T-helper 2 cell treated with Interferon-gamma antibody and Interleukin-4, amounts not matched to agents 100 ng/mL and 5 ng/mL, for 36 hours (primary cell): Measurements from ENCODE around the gene OSBPL10. TPM values are rescaled to one million over a fixed set of nuclear protein-coding genes. Genes with fewer than 3 reads are reported as not detected.
"Not testable (repeated sequence)": the region's sequence is repeated elsewhere in the genome, so short reads cannot be mapped to it uniquely, and the experiment has no call there.

Experiments
- intact Hi-C: fragments of 100-400 bp; cut with micrococcal nuclease; formaldehyde crosslinking; loops from one replicate; pipeline ENCODE4 v1.15.1; 2023
- total RNA-seq: library from RNA; stranded (reverse); gene quantifications from 2 replicates; pipeline ENCODE4 v1.2.3, GENCODE V29; 2022

OSBPL10 gene
- total RNA-seq, 1 donor from 2014 or later: 2.5 TPM

DNA sequence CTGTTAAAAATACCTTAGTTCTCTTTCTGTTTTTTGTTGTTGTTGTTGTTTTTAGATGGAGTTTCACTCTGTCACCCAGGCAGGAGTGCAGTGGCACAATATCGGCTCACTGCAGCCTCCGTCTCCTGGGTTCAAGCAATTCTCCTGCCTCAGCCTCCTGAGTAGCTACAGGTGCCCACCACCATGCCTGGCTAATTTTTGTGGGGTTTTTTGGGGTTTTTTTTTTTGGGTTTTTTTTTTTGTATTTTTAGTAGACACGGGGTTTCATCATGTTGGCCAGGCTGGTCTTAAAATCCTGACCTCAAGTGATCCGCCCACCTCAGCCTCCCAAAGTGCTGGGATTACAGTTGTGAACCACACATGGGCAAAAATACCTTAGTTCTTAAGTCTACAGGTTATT is 120.4 kb downstream of the OSBPL10 start:
- intact Hi-C loops: not testable (repeated sequence)

DNA sequence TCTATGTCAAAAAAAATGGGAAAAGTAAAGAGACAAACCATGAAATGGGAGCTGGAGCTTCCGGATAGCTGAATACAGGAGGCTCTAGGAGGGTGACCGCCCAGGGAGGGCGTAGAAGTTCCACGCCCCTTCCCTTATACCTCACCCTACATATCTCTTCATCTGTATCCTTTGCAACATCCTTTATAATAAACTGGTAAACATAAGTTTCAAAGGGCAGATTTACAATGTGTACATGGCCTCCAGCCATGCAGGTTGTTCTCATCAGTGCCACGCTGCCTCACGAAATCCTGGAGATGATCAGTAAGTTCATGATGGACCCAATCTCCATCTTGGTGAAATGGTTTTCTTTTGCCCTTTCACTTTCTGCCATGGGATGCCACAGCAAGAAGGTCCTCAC is 121.8 kb downstream of the OSBPL10 start:
- intact Hi-C loops: no loop called here

DNA sequence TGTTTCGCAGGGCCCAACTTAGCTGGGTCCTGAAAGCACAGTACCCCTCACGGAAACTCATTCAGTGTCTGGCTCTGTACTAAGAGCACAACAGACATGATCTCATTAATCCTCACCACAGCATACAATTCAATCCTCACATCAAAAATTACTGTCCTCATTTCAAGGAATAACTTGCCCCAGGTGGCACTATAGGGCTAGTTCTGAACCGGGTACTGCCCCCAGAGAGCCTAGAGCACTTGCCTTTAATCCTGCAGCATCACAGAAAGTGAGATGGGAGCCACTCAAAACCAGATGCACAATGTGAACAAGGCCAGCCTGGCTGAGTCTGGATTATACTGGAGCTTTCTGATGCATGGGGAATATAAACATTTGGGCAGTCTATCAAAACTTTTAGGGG is 122.6 kb downstream of the OSBPL10 start:
- intact Hi-C loops: no loop called here

DNA sequence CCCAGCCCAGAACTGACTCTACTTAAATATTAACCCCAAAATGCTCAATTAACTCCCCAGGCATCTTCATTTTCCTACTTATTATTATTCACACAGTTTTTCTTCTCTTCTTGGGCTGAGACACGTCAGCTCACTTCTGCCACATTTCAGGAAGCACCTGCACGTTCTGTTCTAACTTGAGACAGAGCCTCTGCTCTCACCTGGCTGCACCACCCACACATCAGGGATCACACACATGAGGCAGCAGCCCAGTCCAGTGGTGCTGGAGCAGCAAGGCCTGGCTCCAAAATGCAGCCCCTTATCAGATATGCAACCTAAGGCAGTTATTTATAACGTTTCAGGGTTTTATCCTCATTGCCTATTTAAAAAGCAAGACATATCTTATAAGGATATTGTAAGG is 127.5 kb downstream of the OSBPL10 start:
- intact Hi-C loops: no loop called here

DNA sequence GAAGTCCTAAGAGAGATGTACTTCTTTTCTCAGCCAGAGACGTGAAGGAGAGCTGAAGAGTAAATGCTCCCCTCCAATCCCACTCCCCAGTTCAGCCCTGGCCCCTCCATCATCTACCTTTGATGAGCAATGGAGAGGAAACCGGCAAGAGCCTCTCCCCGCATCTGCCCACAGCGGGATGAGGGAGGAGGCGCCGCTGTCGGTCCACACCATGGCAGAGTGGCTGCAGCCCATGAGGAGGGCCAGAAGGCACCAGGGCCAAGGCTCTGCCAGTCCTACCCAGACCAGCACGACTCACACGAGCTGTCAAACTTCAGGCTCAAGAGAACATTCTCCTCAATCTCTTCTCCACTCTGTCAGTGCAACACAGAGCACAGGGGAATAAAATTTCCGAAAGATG is 129.8 kb downstream of the OSBPL10 start:
- intact Hi-C loops: no loop called here

DNA sequence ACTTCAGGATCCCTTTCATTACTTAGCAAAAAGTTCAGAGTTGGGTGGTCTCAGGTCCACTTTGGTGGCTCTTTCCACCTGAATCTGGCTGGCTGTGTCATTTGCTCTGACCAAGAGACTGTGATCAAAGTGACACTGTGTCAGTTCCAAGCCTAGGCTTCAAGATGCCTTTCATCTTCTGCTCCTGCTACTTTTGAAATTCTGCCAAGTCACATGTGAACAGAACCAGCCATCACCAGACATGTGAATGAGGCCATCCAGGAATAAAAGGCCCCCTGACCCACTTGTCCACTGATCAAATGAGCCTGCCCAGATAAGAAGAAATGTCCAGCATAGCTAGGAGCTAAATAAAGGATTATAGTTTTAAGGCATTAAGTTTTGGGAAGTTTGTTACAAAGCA is 132.2 kb downstream of the OSBPL10 start:
- intact Hi-C loops: no loop called here

DNA sequence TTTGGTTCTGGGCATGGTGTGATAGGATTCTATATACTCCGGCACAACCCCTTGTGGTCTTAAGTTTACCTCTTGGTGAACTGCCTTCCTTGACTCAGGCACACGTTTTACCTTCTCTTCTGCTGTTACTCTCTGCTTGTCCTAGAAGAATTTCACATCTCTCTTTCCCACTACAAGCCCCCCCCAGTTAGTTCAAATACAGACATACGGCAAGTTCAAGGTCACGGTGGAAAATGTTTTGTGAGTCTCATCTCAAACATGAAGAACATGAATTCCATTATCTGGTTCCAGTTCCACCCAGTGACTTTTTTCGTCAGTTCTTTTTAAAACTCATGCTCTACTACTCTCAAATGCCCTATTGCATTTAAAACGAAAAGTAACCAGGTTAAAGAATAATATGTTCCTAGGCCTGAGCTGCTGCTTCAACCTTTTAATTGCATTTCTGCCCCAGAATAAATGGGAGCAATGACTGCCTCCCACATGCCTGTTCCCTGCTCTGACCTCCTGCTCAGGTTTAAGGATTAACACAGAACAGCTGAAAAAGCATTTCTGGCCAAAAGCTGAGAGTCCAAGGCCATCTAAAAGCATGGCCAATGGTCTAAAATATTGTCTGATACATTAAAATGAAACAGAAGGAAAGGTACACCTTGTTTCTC is 132.8 kb downstream of the OSBPL10 start:
- intact Hi-C loops: no loop called here

DNA sequence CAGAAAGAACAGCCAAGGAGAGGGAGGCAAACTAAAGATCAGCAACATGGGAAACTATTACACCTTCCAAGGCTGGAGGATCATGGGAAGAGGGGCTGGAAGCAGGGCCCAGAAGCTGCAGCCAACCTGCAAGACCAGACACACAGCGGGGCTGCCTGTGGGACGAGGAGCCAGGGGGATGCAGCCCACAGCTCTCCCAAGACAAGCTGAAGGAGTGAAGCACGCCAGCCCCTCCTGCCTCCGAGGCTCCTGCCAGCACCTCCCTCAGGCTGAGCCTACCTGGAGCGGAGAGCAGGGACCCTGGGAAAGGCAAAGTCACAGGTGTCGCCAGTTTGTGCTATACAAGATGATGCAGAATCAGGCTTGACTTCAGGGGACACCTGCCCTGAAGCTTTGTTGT is 133.3 kb downstream of the OSBPL10 start:
- intact Hi-C loops: no loop called here

DNA sequence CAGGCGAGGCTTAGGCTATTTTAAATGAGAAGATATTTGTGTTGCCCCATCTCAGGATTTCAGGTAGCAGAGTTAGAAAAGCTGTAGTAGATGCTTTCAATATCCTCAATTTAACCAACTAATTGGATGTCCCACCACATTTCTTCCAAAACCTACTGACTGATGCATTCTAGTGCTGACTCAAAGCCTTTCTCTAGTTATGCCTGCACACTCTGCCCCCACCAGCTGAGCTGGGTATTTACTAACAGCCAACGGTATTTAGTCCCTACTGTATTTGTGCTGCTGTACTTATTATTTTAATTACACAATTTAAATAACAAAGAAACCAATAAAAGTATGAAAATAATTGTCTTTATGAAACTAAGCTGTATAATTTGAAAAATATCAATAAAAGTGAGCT is 139.5 kb downstream of the OSBPL10 start:
- intact Hi-C loops: no loop called here

DNA sequence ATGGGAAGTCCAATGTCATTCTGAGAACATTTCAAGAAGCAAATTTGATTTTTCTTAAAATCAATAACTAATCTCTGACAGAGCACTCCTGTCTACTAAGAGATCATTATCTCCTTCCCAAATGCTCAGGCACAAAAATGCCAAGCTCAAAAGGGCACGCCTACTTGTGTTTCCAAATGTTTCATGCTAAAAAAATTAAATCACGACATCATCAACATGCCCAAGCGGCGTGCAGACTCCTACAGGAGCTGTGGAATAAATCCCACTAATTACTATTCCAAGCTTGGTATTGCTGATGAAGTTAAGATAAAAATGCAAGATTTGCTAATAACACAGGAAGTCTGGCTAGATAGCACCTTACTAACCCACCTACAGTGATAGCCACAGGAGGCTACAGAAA is 140.8 kb downstream of the OSBPL10 start:
- intact Hi-C loops: no loop called here

DNA sequence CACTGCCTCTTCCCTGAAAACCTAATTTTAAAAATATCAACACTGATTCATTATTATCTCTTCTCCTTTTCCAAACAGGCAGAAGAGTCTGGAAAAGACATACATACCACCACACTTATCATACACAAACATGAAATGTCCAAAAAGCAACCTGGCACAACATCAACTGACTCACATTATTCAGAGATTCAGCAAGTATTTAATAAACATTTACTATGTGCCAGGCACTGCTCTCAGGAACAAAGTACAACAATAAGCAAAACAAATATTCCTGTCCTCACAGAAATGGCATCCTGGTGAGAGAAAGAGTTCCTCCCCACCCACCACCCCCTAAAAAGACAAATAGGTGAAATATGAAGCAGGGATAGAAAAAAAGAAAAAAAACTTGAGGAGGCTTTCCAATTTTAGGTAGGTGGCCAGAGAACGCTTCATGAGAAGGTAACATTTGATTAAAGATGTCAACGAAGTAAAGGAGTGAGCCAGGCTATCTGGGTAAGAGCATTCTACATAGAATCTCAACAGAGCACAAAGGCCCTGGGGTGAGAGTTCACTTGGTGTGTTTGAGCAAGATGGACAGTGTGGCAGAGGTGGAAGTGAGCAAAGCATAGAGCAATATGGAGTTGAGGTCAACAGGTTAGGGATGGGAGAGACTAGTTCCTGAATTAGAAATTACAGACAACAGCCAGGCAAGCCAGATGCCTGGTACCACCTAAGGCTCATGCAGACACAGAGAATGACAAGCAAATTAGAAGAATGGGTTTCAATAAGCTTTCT is 141.7 kb downstream of the OSBPL10 start:
- intact Hi-C loops: no loop called here

DNA sequence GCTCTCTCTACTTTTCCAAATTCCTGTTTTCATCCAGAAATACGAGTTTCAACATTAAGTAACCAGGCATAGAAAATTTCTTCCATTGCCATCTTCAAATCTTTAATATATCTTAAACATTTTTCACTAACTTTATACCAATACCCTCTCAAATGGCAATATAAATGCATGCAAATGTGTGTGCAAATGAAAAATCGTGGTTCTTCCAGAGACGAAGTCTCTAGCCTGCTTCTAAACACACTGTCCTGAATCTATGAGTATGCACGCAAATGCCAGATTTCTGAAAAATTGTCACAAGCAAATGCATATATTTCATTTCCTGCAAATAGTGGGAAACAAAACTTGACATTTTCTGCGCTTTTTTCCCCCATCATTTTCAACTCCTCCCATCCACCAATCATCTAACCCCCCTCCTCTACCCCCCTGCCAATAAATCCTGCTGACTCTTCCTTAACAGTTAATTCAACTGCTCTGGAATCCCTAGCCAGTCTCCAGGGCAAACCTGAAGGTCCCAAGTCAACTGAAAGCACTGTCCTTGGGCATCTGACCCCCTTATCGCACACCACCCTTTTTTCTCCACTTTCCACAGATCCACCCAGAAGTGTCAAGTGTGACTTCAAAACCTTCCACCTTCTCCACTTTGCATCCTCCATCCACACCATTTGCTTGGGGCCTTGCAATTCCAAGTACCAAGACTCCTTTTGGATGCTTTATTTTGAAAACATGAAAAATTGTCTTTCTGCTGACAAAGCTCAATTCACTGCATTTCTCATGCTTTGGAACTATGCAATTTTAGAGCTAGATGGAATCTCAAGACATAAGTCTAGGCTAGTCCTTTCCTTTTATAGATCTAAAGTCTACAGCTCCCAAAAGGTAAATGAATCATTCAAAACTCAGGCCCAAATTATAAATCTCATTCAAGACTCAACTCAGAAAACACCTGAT is 144.7 kb downstream of the OSBPL10 start:
- intact Hi-C loops: no loop called here

DNA sequence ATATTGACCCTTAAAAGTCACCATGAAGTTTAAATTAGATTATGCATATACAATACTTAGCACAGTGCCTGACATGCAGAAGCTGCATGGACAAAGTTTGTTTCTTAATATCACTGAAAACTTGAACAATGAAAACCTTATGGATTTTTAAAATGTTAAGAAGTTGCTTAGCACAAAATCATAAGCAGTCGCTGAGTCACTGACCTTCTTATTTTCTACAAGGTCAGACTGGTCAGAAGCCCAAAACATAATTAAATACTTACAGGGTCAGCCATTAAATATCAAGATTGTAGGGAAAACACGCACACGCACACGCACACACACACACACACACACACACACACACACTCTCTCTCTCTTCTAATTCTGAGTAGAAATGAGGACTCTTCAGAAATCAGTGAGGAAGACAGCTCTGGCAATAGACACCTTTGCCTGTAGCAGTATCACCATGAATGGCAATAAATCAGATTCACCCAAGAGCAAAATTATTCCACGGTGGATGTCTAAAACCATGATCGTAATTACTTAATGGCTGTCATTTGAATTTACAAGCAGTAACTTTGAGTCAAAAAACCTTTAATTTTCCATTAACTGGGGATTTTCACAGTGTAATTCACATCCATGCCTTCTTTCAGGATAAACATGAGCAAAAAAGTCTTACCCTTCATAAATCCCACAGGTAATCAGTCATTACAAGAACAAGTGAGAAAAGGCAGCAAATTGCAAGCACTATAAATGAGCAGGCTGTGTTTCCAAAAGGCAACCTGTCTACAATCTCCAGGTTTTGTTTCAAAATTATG is 147.5 kb downstream of the OSBPL10 start:
- intact Hi-C loops: no loop called here

DNA sequence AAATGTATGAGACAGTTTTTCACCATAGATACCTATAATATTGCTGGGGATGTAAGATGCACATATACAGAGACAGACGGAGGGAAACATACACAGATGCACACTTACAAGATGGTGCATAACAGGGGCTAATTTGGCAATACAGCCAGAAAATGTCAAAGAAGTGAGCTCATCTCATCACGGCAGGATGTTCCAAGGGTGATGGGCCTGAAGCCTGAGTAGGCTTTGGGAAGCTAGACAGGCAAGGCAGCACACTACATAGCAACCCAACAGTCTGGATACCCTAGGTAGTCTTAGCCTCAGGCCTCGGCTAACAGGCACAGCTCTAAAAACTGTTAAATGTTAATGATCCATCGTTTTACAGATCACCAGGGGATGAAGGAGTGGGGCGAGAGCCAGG is 148.5 kb downstream of the OSBPL10 start:
- intact Hi-C loops: no loop called here

DNA sequence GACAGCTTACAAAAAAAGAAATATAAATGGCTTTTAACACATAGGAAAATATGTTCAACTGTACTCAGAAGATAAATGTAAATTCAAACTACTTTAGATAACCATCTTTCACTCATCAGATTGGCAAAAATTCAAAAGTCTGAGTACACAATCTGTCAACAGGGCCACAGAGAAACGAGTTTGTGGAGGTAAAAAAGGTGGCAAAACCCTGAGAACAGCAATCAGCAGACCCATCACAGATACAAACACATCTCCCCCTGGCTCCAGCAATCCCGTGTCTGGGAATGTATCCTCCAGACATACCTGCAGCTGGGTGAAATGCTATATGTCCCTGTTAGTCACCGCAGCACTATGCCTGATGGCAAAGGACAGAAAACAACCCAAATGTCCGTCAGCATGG is 149.5 kb downstream of the OSBPL10 start:
- intact Hi-C loops: no loop called here

DNA sequence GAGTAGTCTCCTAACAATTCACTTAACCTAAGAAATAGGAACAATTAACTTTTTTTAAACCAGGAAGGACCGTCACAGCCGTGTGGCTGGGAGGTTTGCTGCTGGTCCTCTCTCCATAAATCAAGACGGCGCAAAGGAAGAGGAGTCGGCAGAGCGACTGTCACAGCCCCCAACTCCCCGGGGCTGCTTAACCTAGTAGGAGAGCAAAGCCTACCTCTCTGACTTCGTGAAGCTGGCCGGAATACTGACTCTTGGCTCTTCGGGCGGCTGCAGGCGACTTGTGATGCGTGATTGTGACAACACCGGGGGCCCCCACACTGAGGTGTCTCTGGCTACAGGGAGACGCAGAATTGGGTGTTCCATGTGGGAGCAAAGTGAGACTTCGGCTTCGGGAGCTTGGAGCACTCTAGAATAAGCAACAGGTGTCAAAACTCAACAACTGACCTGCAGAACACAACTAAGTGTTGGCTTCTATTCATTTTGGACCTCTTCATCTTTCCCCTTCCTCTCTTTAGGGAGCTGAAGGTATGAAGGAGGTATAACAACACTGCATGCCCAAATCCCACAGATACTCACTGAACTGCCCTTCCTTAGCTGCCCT is 151.1 kb downstream of the OSBPL10 start:
- intact Hi-C loops: no loop called here

DNA sequence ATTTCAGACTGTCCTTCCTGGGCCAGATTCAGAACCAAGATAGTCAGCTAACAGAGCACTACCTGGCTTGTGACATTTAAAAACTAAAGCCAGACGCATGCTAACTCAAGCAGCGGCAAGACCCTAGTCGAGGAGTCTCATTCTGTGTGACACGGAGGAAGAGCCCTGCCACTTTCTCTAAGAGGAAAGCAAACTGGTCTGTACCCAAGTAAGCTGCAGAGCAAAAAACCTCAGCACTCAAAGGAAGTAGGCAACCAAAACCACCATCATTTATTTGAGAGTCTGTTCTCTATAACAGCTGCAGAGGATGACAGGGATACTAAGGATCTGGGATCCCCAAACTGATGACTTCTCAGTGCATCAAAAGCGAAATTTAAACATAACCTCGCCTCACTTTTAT is 152.1 kb downstream of the OSBPL10 start:
- intact Hi-C loops: no loop called here

DNA sequence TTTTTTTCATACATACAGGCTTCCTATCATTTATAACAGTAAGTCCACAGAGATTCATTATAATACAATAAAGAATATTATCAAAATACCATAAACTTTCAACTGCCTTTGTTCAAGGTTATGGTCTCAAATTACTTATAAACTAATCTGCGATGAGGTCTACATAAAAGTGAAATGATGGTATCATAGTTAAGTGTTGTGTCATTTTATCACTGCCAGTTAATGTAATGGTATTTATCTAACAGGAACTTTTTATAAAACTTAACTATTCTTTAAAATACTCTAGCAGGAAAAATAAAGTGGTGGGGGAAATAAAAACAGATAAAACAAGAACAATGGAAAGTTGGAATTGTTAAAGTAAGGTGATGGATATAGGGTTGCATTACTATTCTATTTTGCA is 153.1 kb downstream of the OSBPL10 start:
- intact Hi-C loops: no loop called here

DNA sequence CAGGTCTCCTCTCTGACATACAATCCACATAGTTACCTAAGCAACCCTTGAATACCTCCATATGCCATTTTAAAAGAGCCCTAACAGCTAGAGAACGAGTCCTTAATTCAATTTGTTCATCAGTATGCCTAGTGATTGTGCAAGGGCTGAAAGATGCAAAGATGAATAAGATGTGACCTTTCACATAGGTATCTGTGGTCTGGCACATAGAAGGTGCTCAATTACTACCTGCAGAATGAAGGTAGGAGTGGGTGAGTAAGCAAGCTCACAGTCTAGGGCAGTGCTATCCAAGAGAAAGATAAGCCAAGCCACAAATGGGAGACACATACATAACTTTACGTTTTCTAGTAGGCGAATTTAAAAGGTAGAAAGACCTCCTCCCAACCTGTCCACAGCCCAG is 157.9 kb downstream of the OSBPL10 start:
- intact Hi-C loops: no loop called here

DNA sequence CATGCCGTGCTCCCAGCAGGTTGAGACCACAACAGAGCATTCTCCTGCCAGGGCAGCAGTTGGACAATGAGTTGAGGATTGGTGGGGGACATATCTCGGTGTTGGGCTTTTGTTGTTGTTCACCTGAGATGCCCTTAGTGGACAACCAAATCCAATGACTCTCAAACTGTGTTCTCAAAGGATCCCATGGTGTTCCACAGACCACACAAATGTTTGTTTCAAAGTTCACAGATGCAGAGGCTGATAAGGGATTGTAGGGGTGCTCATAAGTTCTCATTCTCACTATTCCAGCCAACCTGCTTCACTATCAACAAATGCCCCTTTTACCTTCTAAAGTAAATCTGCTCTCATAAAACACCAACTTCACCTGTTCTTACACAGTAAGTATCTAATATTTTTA is 159.9 kb downstream of the OSBPL10 start:
- intact Hi-C loops: no loop called here

DNA sequence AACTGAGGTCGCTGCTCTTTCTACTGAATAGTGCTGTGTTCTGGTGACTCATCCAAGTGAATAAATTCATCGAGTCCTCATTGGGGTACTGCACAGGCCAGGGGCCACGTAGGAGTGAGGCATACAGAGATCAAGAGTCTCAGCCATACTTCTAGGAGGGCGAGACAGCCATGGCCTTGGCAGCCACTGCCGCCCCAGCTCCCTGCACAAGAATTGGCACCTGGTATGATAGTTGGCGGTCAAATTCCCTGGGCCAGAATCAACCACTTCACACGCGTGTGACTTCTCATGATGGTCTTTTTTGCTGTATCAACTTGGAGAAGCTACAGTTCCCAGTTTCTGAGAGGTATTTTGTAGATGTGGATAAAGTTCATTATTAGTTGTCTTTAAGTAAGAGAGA is 161.6 kb downstream of the OSBPL10 start:
- intact Hi-C loops: no loop called here
